SK-N-SH (cell line): ENCODE results near the gene NOSTRIN. TPM values are rescaled to one million over a fixed set of nuclear protein-coding genes. Genes with fewer than 3 reads are reported as not detected.

Experiments used
- CTCF ChIA-PET: fragments of 300-600, 350-600 bp; formaldehyde crosslinking; extraction: SDS; loops from one replicate; lab custom pipeline; 2021; lab: Yijun Ruan, JAX
- POLR2A ChIA-PET: fragments of 350-600 bp; sonication (Branson Sonifier 250); formaldehyde crosslinking; extraction: SDS; loops from one replicate; lab custom pipeline; 2020; ENCODE audit warnings: antibody characterized with exemption, inconsistent platforms; lab: Yijun Ruan, JAX
- DNase-seq: peaks from one replicate; pipeline ENCODE4 v3.0.0; 2012
- H2AFZ ChIP-seq: fragments of 200-600 bp; sonication (generic); 2 replicates; pipeline ENCODE4 v1.8.1; 2016; ENCODE audit warnings: antibody characterized with exemption, mild to moderate bottlenecking, low read depth
- H3F3A ChIP-seq: fragments of 200-600 bp; sonication (generic); replicated peaks from 2 replicates; pipeline ENCODE3; 2016; ENCODE audit warnings: antibody characterized with exemption, mild to moderate bottlenecking; ENCODE audit not compliant: insufficient read depth
- H3K27ac ChIP-seq, 2 experiments: fragments of 200-500 bp in 1 of 2; fragments of 200-600 bp in 1 of 2; sonication (Bioruptor generic) in 1 of 2; sonication (generic), shearing (Covaris generic) in 1 of 2; 2 replicates each; pipeline versions ENCODE4 v1.5.1 to v1.6.1; 2014 to 2016; ENCODE audit warnings: low read depth in 2 of 2, inconsistent platforms in 1 of 2, low read length in 1 of 2, mild to moderate bottlenecking in 1 of 2, mixed read lengths in 1 of 2
- H3K27me3 ChIP-seq: fragments of 200-600 bp; sonication (generic), shearing (Covaris generic); 2 replicates; pipeline ENCODE4 v1.6.1; 2016; ENCODE audit warnings: mixed run types; ENCODE audit not compliant: insufficient read depth
- H3K36me3 ChIP-seq, 2 experiments: fragments of 200-500 bp in 1 of 2; fragments of 200-600 bp in 1 of 2; sonication (Bioruptor generic) in 1 of 2; sonication (generic) in 1 of 2; replicated peaks in 1 of 2; 2 replicates each; pipeline versions ENCODE3 to v1.5.1; 2014 to 2016; ENCODE audit warnings: low read length in 1 of 2, mild to moderate bottlenecking in 1 of 2; ENCODE audit not compliant: insufficient read depth in 2 of 2, control insufficient read depth in 1 of 2
- H3K4me1 ChIP-seq, 2 experiments: fragments of 200-500 bp in 1 of 2; fragments of 200-600 bp in 1 of 2; sonication (Bioruptor generic) in 1 of 2; sonication (generic), shearing (Covaris generic) in 1 of 2; 2 replicates each; pipeline versions ENCODE4 v1.5.1 to v1.6.1; 2014 to 2016; ENCODE audit warnings: low read depth in 1 of 2, low read length in 1 of 2, mixed run types in 1 of 2; ENCODE audit not compliant: insufficient read depth in 2 of 2, control insufficient read depth in 1 of 2
- H3K4me2 ChIP-seq: fragments of 200-600 bp; sonication (generic), shearing (Covaris generic); 2 replicates; pipeline ENCODE4 v1.6.1; 2017; ENCODE audit warnings: mixed run types
- H3K4me3 ChIP-seq, 2 experiments: fragments of 200-500 bp in 1 of 2; fragments of 200-600 bp in 1 of 2; sonication (Bioruptor generic) in 1 of 2; sonication (generic), shearing (Covaris generic) in 1 of 2; 2 replicates each; pipeline versions ENCODE4 v1.5.1 to v1.8.1; 2014 to 2016; ENCODE audit warnings: low read depth in 2 of 2, inconsistent platforms in 1 of 2, low read length in 1 of 2, mild to moderate bottlenecking in 1 of 2, mixed read lengths in 1 of 2, moderate library complexity in 1 of 2
- H3K79me2 ChIP-seq: fragments of 200-600 bp; sonication (generic); 2 replicates; pipeline ENCODE4 v1.8.1; 2017; ENCODE audit warnings: mild to moderate bottlenecking; ENCODE audit not compliant: insufficient read depth
- H3K9ac ChIP-seq: fragments of 200-600 bp; sonication (generic); 2 replicates; pipeline ENCODE4 v1.6.1; 2017; ENCODE audit warnings: mixed run types
- H3K9me2 ChIP-seq: fragments of 200-600 bp; sonication (generic); 2 replicates; pipeline ENCODE4 v1.6.1; 2017; ENCODE audit warnings: mixed run types
- H3K9me3 ChIP-seq: fragments of 200-600 bp; sonication (generic); 2 replicates; pipeline ENCODE4 v1.6.1; 2017; ENCODE audit warnings: mixed run types, mild to moderate bottlenecking, moderate library complexity
- H4K20me1 ChIP-seq: fragments of 200-600 bp; sonication (generic); 2 replicates; pipeline ENCODE4 v1.6.1; 2017; ENCODE audit warnings: mild to moderate bottlenecking, mixed run types; ENCODE audit not compliant: insufficient read depth
- ELF1 ChIP-seq: IDR thresholded peaks from 2 replicates; pipeline ENCODE4 v1.4.0; 2012
- FOSL2 ChIP-seq: IDR thresholded peaks from 2 replicates; pipeline ENCODE4 v1.4.0; 2012; ENCODE audit warnings: low read depth, mild to moderate bottlenecking, moderate library complexity, borderline replicate concordance
- GABPA ChIP-seq: IDR thresholded peaks from 2 replicates; pipeline ENCODE4 v1.4.0; 2012; ENCODE audit warnings: low read depth, mild to moderate bottlenecking
- GATA2 ChIP-seq: sonication (generic); formaldehyde crosslinking; IDR thresholded peaks from 2 replicates; pipeline ENCODE4 v1.5.0; 2020; ENCODE audit warnings: mild to moderate bottlenecking, missing genetic modification reagents
- JUND ChIP-seq: IDR thresholded peaks from 2 replicates; pipeline ENCODE4 v1.4.0; 2012
- MEF2A ChIP-seq: IDR thresholded peaks from 2 replicates; pipeline ENCODE4 v1.4.0; 2012; ENCODE audit warnings: low read depth, borderline replicate concordance
- MXI1 ChIP-seq: IDR thresholded peaks from 2 replicates; pipeline ENCODE4 v1.6.1; 2012; ENCODE audit warnings: mild to moderate bottlenecking, low read depth, low read length, improper control_type of control experiment
- NRF1 ChIP-seq: IDR thresholded peaks from 2 replicates; pipeline ENCODE4 v1.6.1; 2012; ENCODE audit warnings: low read depth, mild to moderate bottlenecking, low read length
- RCOR1 ChIP-seq: fragments of 150-350 bp; IDR thresholded peaks from 2 replicates; pipeline ENCODE4 v1.6.1; 2017; ENCODE audit warnings: antibody characterized with exemption, low read length
- RFX5 ChIP-seq: IDR thresholded peaks from 2 replicates; pipeline ENCODE4 v1.6.1; 2012; ENCODE audit warnings: mild to moderate bottlenecking, improper control_type of control experiment, low read length
- TAF1 ChIP-seq: IDR thresholded peaks from 2 replicates; pipeline ENCODE4 v1.6.1; 2012; ENCODE audit warnings: low read depth, mild to moderate bottlenecking, low read length, moderate library complexity, borderline replicate concordance
- TEAD4 ChIP-seq: IDR thresholded peaks from 2 replicates; pipeline ENCODE4 v1.4.0; 2012; ENCODE audit warnings: mild to moderate bottlenecking, borderline replicate concordance; ENCODE audit not compliant: insufficient read depth
- YY1 ChIP-seq: IDR thresholded peaks from 2 replicates; pipeline ENCODE4 v1.4.0; 2012; ENCODE audit warnings: low read depth, mild to moderate bottlenecking
- WGBS: methylation state at CpG from one replicate; pipeline ENCODE4 v1.1.6; 2017; ENCODE audit warnings: low lambda C conversion rate; 5-methylcytosine and 5-hydroxymethylcytosine counted together
- polyA plus RNA-seq, 3 experiments: library from polyadenylated mRNA; depleted of rRNA; stranded (reverse); fragments of >200 nt; gene quantifications; 2 replicates each; pipeline ENCODE4 v1.2.3, GENCODE V29; 2012
- TF ChIP-seq, protein P1 (sequence below): fragments of 150-350 bp; IDR thresholded peaks from 2 replicates; pipeline ENCODE4 v1.6.1; 2017; ENCODE audit warnings: antibody characterized with exemption, low read length, low read depth, borderline replicate concordance
- TF ChIP-seq, protein P2 (sequence below): IDR thresholded peaks from 2 replicates; pipeline ENCODE4 v1.4.0; 2012; ENCODE audit warnings: low read depth, borderline replicate concordance
- TF ChIP-seq, protein P3 (sequence below): IDR thresholded peaks from 2 replicates; pipeline ENCODE4 v1.6.1; 2012; ENCODE audit warnings: mild to moderate bottlenecking, low read depth, low read length, moderate library complexity
- TF ChIP-seq, protein P4 (sequence below): IDR thresholded peaks from 2 replicates; pipeline ENCODE4 v1.4.0; 2012; ENCODE audit warnings: low read depth, borderline replicate concordance
- TF ChIP-seq, protein P5 (sequence below): IDR thresholded peaks from 2 replicates; pipeline ENCODE4; 2012
- TF ChIP-seq, protein P6 (sequence below): IDR thresholded peaks from 2 replicates; pipeline ENCODE4 v1.4.0; 2012; ENCODE audit warnings: low read depth

NOSTRIN gene
- polyA plus RNA-seq, 1 of the 3 experiments (the other 2 are of a cell fraction) = not detected

DNA sequence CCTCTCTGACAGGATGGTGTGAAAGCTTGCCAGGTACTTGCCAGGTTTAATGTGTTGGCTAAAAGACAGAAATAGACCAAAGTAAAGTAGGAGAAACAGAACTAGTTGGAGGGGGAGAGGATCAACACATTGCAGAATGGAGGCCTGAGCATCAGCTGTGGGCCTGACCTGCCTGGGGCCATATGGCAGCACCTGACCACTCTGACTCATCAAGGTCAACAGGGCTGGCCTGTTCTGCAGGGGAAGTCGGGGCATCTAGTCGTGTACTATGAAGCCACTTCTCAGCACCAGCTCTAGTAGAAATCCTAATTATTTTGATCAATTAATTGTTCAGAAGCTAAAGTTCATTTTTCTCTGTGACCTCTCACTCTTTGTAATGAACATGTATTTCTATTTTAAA is 35.8 kb upstream of the NOSTRIN start:
- Histone ChIP-seq H3K4me2 (no peak overlapping the region), H3K27me3 (no peaks in the 10 kb centered on the region), H3K27ac (no peak overlapping the region), H3K9me3 (no peaks in the 10 kb centered on the region), H3K9me2 (no peaks in the 10 kb centered on the region), H3K36me3 (peaks cover 0 to 5% of the 10 kb centered on the region in 2 experiments), H4K20me1 (no peaks in the 10 kb centered on the region), H3K4me1 (peaks cover 2 to 7% of the 10 kb centered on the region in 2 experiments; a peak in 2 of 4 replicates)
- WGBS = 67% methylated on average over 2 of the region's 2 CpGs
- TF ChIP-seq TEAD4 = no peak
- TF ChIP-seq, protein P1, sequence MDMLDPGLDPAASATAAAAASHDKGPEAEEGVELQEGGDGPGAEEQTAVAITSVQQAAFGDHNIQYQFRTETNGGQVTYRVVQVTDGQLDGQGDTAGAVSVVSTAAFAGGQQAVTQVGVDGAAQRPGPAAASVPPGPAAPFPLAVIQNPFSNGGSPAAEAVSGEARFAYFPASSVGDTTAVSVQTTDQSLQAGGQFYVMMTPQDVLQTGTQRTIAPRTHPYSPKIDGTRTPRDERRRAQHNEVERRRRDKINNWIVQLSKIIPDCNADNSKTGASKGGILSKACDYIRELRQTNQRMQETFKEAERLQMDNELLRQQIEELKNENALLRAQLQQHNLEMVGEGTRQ = no peak
- no peak for TF ChIP-seq TAF1
- TF ChIP-seq ELF1 = no peak
- TF ChIP-seq RCOR1 = no peak
- TF ChIP-seq, protein P2, sequence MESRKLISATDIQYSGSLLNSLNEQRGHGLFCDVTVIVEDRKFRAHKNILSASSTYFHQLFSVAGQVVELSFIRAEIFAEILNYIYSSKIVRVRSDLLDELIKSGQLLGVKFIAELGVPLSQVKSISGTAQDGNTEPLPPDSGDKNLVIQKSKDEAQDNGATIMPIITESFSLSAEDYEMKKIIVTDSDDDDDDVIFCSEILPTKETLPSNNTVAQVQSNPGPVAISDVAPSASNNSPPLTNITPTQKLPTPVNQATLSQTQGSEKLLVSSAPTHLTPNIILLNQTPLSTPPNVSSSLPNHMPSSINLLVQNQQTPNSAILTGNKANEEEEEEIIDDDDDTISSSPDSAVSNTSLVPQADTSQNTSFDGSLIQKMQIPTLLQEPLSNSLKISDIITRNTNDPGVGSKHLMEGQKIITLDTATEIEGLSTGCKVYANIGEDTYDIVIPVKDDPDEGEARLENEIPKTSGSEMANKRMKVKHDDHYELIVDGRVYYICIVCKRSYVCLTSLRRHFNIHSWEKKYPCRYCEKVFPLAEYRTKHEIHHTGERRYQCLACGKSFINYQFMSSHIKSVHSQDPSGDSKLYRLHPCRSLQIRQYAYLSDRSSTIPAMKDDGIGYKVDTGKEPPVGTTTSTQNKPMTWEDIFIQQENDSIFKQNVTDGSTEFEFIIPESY = no peak
- TF ChIP-seq YY1 = no peak
- TF ChIP-seq JUND = no peak
- TF ChIP-seq RFX5 = no peak
- TF ChIP-seq GABPA = no peak
- no peak for TF ChIP-seq MEF2A
- no peak for TF ChIP-seq MXI1
- TF ChIP-seq FOSL2 = no peak
- TF ChIP-seq, all 33 proteins: peak for 0
- no peaks in the 10 kb centered on the region for H3K79me2 ChIP-seq
- no peak for DNase-seq
- no peak overlapping the region for H3K4me3 ChIP-seq
- no peak overlapping the region for H2AFZ ChIP-seq
- ChIA-PET CTCF (no interaction called here), POLR2A (no interaction called here)
- no peaks in the 10 kb centered on the region for H3F3A ChIP-seq
- no peak overlapping the region for H3K9ac ChIP-seq

DNA sequence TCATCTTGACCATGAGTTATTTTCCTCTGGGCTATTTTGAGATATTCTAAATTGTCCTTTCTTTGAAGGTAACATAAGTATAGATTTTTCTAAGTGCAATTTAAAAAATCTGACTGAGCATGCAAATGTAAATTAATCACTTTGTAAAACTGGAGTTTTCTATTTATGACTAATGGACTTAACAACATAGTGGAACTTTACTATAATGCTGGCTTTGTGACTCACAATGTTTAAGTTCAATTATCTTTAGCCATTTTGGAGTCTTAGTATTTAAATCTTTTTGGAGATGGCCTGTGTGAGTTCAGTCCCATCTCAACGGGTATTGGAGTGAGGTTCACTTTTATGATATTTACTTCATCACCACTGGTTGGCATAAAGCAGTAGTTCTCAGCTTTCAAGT is 35.2 kb upstream of the NOSTRIN start:
- 72% methylated on average over 1 of the region's 1 CpG for WGBS
- H3K4me2 ChIP-seq = no peak overlapping the region
- no peak overlapping the region for H3K27ac ChIP-seq
- H3K36me3 ChIP-seq = peaks cover 0 to 5% of the 10 kb centered on the region in 2 experiments
- no peak overlapping the region for H3K9ac ChIP-seq
- H4K20me1 ChIP-seq = no peaks in the 10 kb centered on the region
- no peak for DNase-seq
- no peaks in the 10 kb centered on the region for H3K79me2 ChIP-seq
- H3K9me2 ChIP-seq = no peaks in the 10 kb centered on the region
- H3F3A ChIP-seq = no peaks in the 10 kb centered on the region
- POLR2A ChIA-PET = no interaction called here
- H3K4me3 ChIP-seq = no peak overlapping the region
- CTCF ChIA-PET = no interaction called here
- H3K27me3 ChIP-seq = no peaks in the 10 kb centered on the region
- H3K4me1 ChIP-seq = peaks cover 2 to 7% of the 10 kb centered on the region in 2 experiments; a peak in 2 of 4 replicates
- no peaks in the 10 kb centered on the region for H3K9me3 ChIP-seq
- H2AFZ ChIP-seq = no peak overlapping the region
- TF ChIP-seq, protein P3, sequence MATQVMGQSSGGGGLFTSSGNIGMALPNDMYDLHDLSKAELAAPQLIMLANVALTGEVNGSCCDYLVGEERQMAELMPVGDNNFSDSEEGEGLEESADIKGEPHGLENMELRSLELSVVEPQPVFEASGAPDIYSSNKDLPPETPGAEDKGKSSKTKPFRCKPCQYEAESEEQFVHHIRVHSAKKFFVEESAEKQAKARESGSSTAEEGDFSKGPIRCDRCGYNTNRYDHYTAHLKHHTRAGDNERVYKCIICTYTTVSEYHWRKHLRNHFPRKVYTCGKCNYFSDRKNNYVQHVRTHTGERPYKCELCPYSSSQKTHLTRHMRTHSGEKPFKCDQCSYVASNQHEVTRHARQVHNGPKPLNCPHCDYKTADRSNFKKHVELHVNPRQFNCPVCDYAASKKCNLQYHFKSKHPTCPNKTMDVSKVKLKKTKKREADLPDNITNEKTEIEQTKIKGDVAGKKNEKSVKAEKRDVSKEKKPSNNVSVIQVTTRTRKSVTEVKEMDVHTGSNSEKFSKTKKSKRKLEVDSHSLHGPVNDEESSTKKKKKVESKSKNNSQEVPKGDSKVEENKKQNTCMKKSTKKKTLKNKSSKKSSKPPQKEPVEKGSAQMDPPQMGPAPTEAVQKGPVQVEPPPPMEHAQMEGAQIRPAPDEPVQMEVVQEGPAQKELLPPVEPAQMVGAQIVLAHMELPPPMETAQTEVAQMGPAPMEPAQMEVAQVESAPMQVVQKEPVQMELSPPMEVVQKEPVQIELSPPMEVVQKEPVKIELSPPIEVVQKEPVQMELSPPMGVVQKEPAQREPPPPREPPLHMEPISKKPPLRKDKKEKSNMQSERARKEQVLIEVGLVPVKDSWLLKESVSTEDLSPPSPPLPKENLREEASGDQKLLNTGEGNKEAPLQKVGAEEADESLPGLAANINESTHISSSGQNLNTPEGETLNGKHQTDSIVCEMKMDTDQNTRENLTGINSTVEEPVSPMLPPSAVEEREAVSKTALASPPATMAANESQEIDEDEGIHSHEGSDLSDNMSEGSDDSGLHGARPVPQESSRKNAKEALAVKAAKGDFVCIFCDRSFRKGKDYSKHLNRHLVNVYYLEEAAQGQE = no peak
- TF ChIP-seq TEAD4 (no peak), GATA2 (CRISPR knock-in tag) (no peak), NRF1 (no peak), MXI1 (no peak)
- TF ChIP-seq, protein P4, sequence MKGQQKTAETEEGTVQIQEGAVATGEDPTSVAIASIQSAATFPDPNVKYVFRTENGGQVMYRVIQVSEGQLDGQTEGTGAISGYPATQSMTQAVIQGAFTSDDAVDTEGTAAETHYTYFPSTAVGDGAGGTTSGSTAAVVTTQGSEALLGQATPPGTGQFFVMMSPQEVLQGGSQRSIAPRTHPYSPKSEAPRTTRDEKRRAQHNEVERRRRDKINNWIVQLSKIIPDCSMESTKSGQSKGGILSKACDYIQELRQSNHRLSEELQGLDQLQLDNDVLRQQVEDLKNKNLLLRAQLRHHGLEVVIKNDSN = no peak
- TF ChIP-seq, protein P5, sequence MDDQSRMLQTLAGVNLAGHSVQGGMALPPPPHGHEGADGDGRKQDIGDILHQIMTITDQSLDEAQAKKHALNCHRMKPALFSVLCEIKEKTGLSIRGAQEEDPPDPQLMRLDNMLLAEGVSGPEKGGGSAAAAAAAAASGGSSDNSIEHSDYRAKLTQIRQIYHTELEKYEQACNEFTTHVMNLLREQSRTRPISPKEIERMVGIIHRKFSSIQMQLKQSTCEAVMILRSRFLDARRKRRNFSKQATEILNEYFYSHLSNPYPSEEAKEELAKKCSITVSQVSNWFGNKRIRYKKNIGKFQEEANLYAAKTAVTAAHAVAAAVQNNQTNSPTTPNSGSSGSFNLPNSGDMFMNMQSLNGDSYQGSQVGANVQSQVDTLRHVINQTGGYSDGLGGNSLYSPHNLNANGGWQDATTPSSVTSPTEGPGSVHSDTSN = no peak
- TF ChIP-seq, protein P1 = no peak
- TF ChIP-seq, protein P6, sequence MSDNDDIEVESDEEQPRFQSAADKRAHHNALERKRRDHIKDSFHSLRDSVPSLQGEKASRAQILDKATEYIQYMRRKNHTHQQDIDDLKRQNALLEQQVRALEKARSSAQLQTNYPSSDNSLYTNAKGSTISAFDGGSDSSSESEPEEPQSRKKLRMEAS = no peak
